DND-41 (cell line): ENCODE measurements around the gene APBB2.

Source experiments
- EZH2 ChIP-seq: IDR thresholded peaks from 3 replicates; pipeline ENCODE4 v1.6.1; 2012; ENCODE audit warnings: borderline replicate concordance, low read depth, mild to moderate bottlenecking, moderate library complexity, low read length, inconsistent platforms; ENCODE audit not compliant: severe bottlenecking
- TF ChIP-seq, protein P1 (sequence below): IDR thresholded peaks from 2 replicates; pipeline ENCODE4 v1.5.1; 2012; ENCODE audit warnings: borderline replicate concordance, low read length, moderate library complexity, mild to moderate bottlenecking; ENCODE audit not compliant: poor library complexity, severe bottlenecking; ENCODE audit errors: extremely low read depth

DNA sequence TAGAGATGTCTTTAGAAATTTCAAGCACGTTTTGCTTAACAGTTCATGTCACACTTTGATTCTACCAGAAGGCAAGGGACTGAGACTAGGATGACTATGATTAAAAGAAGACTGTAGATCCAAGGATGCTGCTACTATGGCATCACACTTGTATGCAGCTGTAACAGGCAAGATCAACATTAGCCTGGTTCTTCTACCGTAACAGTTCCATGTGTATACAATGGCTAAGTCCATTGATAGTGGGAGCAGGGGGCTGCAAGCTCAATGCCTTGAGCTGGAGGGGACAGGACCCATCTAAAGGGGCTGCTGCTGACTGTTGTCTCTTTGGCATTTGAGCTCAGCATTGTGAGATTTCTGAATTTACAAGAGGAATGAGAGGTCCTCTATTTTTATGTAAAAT lies 212.0 kb downstream of the APBB2 start:
- TF ChIP-seq, protein P1, sequence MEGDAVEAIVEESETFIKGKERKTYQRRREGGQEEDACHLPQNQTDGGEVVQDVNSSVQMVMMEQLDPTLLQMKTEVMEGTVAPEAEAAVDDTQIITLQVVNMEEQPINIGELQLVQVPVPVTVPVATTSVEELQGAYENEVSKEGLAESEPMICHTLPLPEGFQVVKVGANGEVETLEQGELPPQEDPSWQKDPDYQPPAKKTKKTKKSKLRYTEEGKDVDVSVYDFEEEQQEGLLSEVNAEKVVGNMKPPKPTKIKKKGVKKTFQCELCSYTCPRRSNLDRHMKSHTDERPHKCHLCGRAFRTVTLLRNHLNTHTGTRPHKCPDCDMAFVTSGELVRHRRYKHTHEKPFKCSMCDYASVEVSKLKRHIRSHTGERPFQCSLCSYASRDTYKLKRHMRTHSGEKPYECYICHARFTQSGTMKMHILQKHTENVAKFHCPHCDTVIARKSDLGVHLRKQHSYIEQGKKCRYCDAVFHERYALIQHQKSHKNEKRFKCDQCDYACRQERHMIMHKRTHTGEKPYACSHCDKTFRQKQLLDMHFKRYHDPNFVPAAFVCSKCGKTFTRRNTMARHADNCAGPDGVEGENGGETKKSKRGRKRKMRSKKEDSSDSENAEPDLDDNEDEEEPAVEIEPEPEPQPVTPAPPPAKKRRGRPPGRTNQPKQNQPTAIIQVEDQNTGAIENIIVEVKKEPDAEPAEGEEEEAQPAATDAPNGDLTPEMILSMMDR: no peak
- no peak for TF ChIP-seq EZH2
